ENCODE data around the gene RPL18A.

DNA sequence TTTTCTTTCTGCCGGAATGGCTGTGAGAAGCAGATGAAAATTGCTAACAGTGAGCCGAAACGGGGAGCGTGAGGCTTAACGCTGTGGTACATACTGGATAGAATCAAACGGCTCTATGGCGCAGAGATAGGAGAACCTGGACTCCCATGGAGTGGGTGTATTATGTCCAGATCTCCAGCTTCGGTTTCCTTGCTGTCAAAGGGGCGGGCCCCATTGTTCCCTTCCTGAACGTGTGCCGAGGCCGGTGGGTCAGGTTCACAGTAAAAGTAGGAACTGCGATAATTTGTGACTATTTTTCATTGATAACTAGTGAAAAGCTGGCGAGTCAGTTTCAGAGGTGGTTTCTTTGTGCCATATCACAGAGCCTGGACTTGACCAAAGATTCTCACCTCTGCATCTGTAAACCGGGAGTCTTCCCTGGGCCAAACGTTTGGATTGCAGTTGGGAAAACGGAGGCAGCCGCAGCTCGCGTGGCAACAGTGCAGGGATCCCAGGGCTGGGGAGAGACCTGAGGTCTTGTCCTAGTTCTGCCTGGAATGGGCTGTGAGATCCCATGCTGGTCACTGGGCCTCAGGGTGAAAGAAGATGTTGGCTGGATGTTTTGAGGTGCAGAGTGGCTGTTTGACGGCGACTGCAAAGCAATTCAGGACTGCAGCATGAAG is 752 bp downstream of the RPL18A start:
- TF ChIP-seq PRDM1 (tag by site-specific recombination; IDR thresholded peaks at IDR 0.05): no peak
- TF ChIP-seq, protein P1, sequence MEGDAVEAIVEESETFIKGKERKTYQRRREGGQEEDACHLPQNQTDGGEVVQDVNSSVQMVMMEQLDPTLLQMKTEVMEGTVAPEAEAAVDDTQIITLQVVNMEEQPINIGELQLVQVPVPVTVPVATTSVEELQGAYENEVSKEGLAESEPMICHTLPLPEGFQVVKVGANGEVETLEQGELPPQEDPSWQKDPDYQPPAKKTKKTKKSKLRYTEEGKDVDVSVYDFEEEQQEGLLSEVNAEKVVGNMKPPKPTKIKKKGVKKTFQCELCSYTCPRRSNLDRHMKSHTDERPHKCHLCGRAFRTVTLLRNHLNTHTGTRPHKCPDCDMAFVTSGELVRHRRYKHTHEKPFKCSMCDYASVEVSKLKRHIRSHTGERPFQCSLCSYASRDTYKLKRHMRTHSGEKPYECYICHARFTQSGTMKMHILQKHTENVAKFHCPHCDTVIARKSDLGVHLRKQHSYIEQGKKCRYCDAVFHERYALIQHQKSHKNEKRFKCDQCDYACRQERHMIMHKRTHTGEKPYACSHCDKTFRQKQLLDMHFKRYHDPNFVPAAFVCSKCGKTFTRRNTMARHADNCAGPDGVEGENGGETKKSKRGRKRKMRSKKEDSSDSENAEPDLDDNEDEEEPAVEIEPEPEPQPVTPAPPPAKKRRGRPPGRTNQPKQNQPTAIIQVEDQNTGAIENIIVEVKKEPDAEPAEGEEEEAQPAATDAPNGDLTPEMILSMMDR (tag by site-specific recombination; IDR thresholded peaks at IDR 0.05): no peak
- TF ChIP-seq YY1 (tag by site-specific recombination; IDR thresholded peaks at IDR 0.05): no peak
- no peak for TF ChIP-seq ZNF701 (tag by site-specific recombination; IDR thresholded peaks at IDR 0.05)

Measured in HEK293 (cell line).